ENCODE results near the gene APAF1.

Gene APAF1

GRCh38 chr12:98698603-98699463 lies 53.7 kb downstream of the APAF1 start:
- WGBS: 39% methylated on average over 5 of the region's 6 CpGs
- no peak overlapping the region for H3K27ac ChIP-seq (ENCODE audit: low read depth, low read length)

DNA sequence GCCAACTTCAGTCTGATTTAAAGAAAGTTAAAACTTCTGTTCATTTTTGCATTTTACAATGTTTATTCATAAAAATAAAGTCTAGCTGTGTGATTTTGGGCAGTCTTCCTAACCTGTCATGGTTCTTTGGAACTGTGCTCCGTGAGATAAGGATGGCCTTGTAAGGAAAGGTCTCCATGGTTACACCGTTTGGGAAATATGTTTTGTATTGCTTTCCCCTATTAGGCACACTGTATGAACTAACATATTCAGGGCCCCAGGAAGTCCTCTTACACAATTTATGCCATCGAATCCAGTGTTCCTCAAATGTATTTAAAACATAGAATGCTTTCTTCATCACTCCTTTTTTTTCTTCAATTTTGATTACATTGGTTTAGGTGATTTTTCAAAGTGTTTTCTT lies 54.5 kb downstream of the APAF1 start:
- WGBS: 97% methylated on average over 3 of the region's 3 CpGs
- H3K27me3 ChIP-seq (ENCODE audit: insufficient read depth, low read length): no peaks in the 10 kb centered on the region
- H3K4me3 ChIP-seq (ENCODE audit: low read length): no peak overlapping the region
- H3K9ac ChIP-seq (ENCODE audit: low read depth, low read length): no peak overlapping the region
- H3K4me1 ChIP-seq (ENCODE audit: insufficient read depth, low read length): peaks cover 15% of the 10 kb centered on the region
- H3K36me3 ChIP-seq (ENCODE audit: insufficient read depth, low read length): peaks cover 12% of the 10 kb centered on the region; the same call in 1 of the 2 replicates
- H3K9me3 ChIP-seq (ENCODE audit: insufficient read depth, low read depth, low read length): no peaks in the 10 kb centered on the region
- H3K27ac ChIP-seq (ENCODE audit: low read depth, low read length): no peak overlapping the region

More at GRCh38 chr12:98698603-98699463, 53.7 kb downstream of the APAF1 start:
- peaks cover 12% of the 10 kb centered on the region; the same call in 1 of the 2 replicates for H3K36me3 ChIP-seq (ENCODE audit: insufficient read depth, low read length)
- H3K9ac ChIP-seq (ENCODE audit: low read depth, low read length): no peak overlapping the region
- no peak overlapping the region for H3K4me3 ChIP-seq (ENCODE audit: low read length)
- H3K27me3 ChIP-seq (ENCODE audit: insufficient read depth, low read length): no peaks in the 10 kb centered on the region
- no peaks in the 10 kb centered on the region for H3K9me3 ChIP-seq (ENCODE audit: insufficient read depth, low read depth, low read length)
- peaks cover 15% of the 10 kb centered on the region for H3K4me1 ChIP-seq (ENCODE audit: insufficient read depth, low read length)

DNA sequence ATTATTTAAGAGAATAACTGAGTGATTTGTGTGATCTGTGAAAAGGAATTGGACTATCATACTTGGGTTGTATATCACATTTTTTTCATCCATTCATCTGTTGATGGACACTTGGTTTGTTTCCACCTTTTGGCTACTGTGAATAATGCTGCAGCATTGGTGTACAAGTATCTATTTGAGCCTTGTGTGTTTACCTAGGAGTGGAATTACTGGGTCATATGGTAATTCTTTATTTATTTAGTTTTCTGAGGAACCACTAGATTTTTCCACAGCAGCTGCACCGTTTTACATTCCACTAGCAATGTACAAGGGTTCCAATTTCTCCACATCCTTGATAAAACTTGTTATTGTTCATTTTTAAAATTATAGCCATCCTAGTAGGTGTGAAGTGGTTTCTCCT lies 56.1 kb downstream of the APAF1 start:
- no peak overlapping the region for H3K27ac ChIP-seq (ENCODE audit: low read depth, low read length)
- H3K4me1 ChIP-seq (ENCODE audit: insufficient read depth, low read length): peaks cover 7% of the 10 kb centered on the region
- H3K9ac ChIP-seq (ENCODE audit: low read depth, low read length): no peak overlapping the region
- H3K9me3 ChIP-seq (ENCODE audit: insufficient read depth, low read depth, low read length): no peaks in the 10 kb centered on the region
- no peaks in the 10 kb centered on the region for H3K27me3 ChIP-seq (ENCODE audit: insufficient read depth, low read length)
- H3K4me3 ChIP-seq (ENCODE audit: low read length): no peak overlapping the region
- WGBS: 100% methylated on average over 1 of the region's 1 CpG
- H3K36me3 ChIP-seq (ENCODE audit: insufficient read depth, low read length): peaks cover 14% of the 10 kb centered on the region; the same call in 1 of the 2 replicates

- Histone ChIP-seq H3K36me3 (ENCODE audit: insufficient read depth, low read length) (peaks cover 24% of the 10 kb centered on the region), H3K9me3 (ENCODE audit: insufficient read depth, low read depth, low read length) (no peaks in the 10 kb centered on the region), H3K4me1 (ENCODE audit: insufficient read depth, low read length) (no peaks in the 10 kb centered on the region), H3K4me3 (ENCODE audit: low read length) (no peak overlapping the region), H3K27ac (ENCODE audit: low read depth, low read length) (no peak overlapping the region), H3K27me3 (ENCODE audit: insufficient read depth, low read length) (no peaks in the 10 kb centered on the region), H3K9ac (ENCODE audit: low read depth, low read length) (no peak overlapping the region)
- 88% methylated on average over 1 of the region's 1 CpG for WGBS
Measured at GRCh38 chr12:98709022-98709421, 63.9 kb downstream of the APAF1 start.

DNA sequence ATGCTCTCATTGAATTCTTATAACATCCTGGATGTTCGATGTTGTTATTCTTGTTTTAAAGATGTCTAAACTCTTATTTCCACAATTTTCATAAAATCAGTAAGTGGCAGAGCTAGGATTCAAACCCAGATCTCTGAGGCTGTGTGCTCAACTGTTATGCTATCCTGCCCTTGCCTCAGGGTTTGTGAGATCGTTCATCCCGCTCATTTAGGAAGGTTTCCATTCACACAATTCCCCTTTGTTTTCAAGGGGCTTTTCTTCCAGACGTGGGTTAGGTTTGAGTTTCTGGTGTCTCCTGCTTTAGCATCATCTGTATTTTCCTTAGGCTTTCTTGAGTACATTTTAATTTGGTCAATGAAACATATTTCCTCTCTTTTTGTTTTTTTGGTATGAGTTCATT lies 69.3 kb downstream of the APAF1 start:
- H3K36me3 ChIP-seq (ENCODE audit: insufficient read depth, low read length): peaks cover 15% of the 10 kb centered on the region
- no peaks in the 10 kb centered on the region for H3K27me3 ChIP-seq (ENCODE audit: insufficient read depth, low read length)
- no peaks in the 10 kb centered on the region for H3K9me3 ChIP-seq (ENCODE audit: insufficient read depth, low read depth, low read length)
- no peaks in the 10 kb centered on the region for H3K4me1 ChIP-seq (ENCODE audit: insufficient read depth, low read length)
- no peak overlapping the region for H3K27ac ChIP-seq (ENCODE audit: low read depth, low read length)
- WGBS: 81% methylated on average over 2 of the region's 4 CpGs
- H3K4me3 ChIP-seq (ENCODE audit: low read length): no peak overlapping the region
- no peak overlapping the region for H3K9ac ChIP-seq (ENCODE audit: low read depth, low read length)

DNA sequence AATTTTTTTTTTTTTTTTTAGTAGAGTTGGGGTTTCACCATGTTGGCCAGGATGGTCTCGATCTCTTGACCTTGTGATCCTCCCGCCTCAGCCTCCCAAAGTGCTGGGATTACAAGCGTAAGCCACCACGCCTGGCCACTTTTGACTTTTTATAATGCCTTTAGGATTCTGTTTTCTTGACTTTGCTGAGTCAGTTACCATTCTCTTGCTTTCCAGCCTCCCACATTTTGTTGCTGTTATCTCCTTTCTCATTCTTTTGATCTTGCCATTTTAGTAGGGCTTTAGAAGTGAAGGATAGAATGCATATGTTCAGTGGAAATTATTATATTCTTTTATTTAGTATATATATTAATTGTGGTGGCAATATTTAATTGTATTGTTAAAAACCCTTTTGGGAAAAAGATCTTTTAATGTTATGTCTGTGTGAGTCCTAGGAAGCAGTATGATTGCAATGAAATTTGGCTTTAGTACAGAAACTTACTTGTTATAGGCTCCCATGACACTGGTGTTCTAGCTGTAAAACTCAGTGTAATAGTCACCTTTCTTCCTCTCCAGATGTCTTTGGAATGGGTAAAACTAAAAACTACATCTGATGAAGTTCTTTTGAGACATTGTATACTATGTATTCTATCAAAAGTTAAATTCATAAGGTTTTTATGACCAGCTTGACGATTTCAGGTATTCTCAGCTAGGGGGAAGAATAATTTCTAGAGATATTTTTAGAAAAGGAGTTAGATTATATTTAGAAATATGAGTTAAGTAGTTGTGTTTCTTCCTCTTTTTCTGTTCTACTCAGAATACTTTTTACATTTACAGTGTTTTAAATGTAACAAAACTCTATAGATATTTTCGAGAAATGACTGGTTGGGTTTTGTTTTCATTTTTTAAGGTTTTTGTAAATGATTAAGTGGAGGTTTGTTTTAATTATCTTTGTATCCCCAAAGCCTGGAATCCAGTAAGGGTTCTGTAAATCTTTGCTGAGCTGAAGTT lies 74.7 kb downstream of the APAF1 start:
- H3K4me1 ChIP-seq (ENCODE audit: insufficient read depth, low read length): no peaks in the 10 kb centered on the region
- WGBS: 96% methylated on average over 6 of the region's 6 CpGs
- H3K4me3 ChIP-seq (ENCODE audit: low read length): no peak overlapping the region
- no peak overlapping the region for H3K27ac ChIP-seq (ENCODE audit: low read depth, low read length)
- peaks cover 18% of the 10 kb centered on the region for H3K36me3 ChIP-seq (ENCODE audit: insufficient read depth, low read length)
- H3K9me3 ChIP-seq (ENCODE audit: insufficient read depth, low read depth, low read length): no peaks in the 10 kb centered on the region
- H3K9ac ChIP-seq (ENCODE audit: low read depth, low read length): no peak overlapping the region
- no peaks in the 10 kb centered on the region for H3K27me3 ChIP-seq (ENCODE audit: insufficient read depth, low read length)

GRCh38 chr12:98721204-98721702 lies 76.2 kb downstream of the APAF1 start:
- Histone ChIP-seq H3K36me3 (ENCODE audit: insufficient read depth, low read length) (peaks cover 26% of the 10 kb centered on the region), H3K9me3 (ENCODE audit: insufficient read depth, low read depth, low read length) (no peaks in the 10 kb centered on the region), H3K4me1 (ENCODE audit: insufficient read depth, low read length) (no peaks in the 10 kb centered on the region), H3K9ac (ENCODE audit: low read depth, low read length) (no peak overlapping the region), H3K27ac (ENCODE audit: low read depth, low read length) (no peak overlapping the region), H3K27me3 (ENCODE audit: insufficient read depth, low read length) (no peaks in the 10 kb centered on the region), H3K4me3 (ENCODE audit: low read length) (no peak overlapping the region)
- 91% methylated on average over 2 of the region's 2 CpGs for WGBS

GRCh38 chr12:98724384-98725155 lies 79.5 kb downstream of the APAF1 start:
- H3K9ac ChIP-seq (ENCODE audit: low read depth, low read length): no peak overlapping the region
- 89% methylated on average over 5 of the region's 5 CpGs for whole genome bisulfite sequencing

DNA sequence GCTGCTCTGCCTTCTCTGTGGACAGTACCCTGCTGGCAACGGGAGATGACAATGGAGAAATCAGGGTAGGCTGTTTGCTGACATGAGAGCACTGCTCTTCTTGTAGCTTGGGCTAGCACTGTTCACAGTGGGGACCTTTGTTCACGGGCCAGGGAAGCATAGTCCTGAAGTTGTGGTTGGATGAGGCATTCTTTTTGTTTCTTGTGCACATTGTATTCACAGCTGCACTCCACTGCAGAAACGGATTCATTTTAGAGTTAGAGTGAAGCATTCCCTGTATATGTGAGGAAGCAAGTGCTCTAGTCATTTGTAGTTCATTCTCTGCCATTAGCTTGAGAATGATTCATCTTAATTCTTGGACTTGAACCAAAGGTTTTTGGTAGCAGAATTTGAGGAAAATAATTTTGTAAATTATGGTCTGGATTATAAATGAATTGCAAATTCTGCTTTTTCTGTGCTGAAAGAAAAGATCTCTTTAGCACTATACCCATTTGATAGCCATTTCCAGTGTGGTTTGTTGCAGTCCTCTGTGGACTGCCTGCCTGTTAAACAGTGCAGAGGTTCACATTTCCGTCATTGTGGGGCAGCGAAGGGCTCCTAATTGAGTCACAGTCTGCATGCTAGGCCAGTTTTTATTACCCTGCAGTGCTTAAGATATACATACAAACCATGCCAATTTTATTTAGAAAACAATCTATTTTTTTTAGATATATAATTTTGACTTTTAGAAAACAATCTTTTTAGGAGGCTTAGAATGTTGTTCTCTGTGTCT lies 80.6 kb downstream of the APAF1 start:
- 71% methylated on average over 5 of the region's 5 CpGs for WGBS
- Histone ChIP-seq H3K27me3 (ENCODE audit: insufficient read depth, low read length) (no peaks in the 10 kb centered on the region), H3K9ac (ENCODE audit: low read depth, low read length) (no peak overlapping the region), H3K4me3 (ENCODE audit: low read length) (no peak overlapping the region), H3K4me1 (ENCODE audit: insufficient read depth, low read length) (no peaks in the 10 kb centered on the region), H3K36me3 (ENCODE audit: insufficient read depth, low read length) (peaks cover 60% of the 10 kb centered on the region), H3K27ac (ENCODE audit: low read depth, low read length) (no peak overlapping the region), H3K9me3 (ENCODE audit: insufficient read depth, low read depth, low read length) (no peaks in the 10 kb centered on the region)

More at GRCh38 chr12:98724384-98725155, 79.5 kb downstream of the APAF1 start:
- H3K9me3 ChIP-seq (ENCODE audit: insufficient read depth, low read depth, low read length): no peaks in the 10 kb centered on the region
- H3K36me3 ChIP-seq (ENCODE audit: insufficient read depth, low read length): peaks cover 53% of the 10 kb centered on the region
- no peak overlapping the region for H3K4me3 ChIP-seq (ENCODE audit: low read length)
- no peaks in the 10 kb centered on the region for H3K4me1 ChIP-seq (ENCODE audit: insufficient read depth, low read length)
- no peaks in the 10 kb centered on the region for H3K27me3 ChIP-seq (ENCODE audit: insufficient read depth, low read length)
- H3K27ac ChIP-seq (ENCODE audit: low read depth, low read length): no peak overlapping the region

GRCh38 chr12:98727196-98727595 lies 82.1 kb downstream of the APAF1 start:
- Histone ChIP-seq H3K36me3 (ENCODE audit: insufficient read depth, low read length) (peaks cover 64% of the 10 kb centered on the region), H3K4me3 (ENCODE audit: low read length) (no peak overlapping the region), H3K27me3 (ENCODE audit: insufficient read depth, low read length) (no peaks in the 10 kb centered on the region), H3K9ac (ENCODE audit: low read depth, low read length) (no peak overlapping the region), H3K9me3 (ENCODE audit: insufficient read depth, low read depth, low read length) (no peaks in the 10 kb centered on the region), H3K4me1 (ENCODE audit: insufficient read depth, low read length) (no peaks in the 10 kb centered on the region), H3K27ac (ENCODE audit: low read depth, low read length) (no peak overlapping the region)
- WGBS: 95% methylated on average over 4 of the region's 5 CpGs
